ENCODE data around the gene ZNF738. TPM values are rescaled to one million over a fixed set of nuclear protein-coding genes. Genes with fewer than 3 reads are reported as not detected.

ZNF738 gene
- total and polyA plus RNA-seq, 5 donors = 2.3 to 3.2 (median 2.9) TPM

DNA sequence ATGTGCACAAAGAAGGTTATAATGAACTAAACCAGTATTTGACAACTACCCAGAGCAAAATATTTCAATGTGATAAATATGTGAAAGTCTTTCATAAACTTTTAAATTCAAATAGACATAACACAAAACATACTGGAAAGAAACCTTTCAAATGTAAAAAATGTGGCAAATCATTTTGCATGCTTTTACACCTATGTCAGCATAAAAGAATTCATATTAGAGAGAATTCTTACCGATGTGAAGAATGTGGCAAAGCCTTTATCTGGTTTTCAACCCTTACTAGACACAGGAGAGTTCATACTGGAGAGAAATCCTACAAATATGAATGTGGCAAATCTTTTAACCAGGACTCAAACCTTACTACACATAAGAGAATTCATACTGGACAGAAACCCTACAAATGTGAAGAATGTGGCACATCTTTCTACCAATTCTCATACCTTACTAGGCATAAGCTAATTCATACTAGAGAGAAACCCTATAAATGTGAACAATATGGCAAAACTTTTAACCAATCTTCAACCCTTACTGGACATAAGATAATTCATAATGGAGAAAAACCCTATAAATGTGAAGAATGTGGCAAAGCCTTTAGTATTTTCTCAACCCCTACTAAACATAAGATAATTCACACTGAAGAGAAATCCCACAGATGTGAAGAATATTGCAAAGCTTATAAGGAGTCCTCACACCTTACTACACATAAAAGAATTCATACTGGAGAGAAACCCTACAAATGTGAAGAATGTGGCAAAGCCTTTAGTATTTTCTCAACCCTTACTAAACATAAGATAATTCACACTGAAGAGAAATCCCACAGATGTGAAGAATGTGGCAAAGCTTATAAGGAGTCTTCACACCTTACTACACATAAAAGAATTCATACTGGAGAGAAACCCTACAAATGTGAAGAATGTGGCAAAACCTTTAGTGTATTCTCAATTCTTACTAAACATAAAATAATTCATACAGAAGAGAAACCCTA is 64.5 kb downstream of the ZNF738 start:
- H3K4me3 ChIP-seq (ENCODE audit: low read length) = no peak overlapping the region
- ATAC-seq (no peak), DNase-seq (no peak)
- H3K27me3 ChIP-seq (ENCODE audit: control insufficient read depth, insufficient read depth) = no peaks in the 10 kb centered on the region
- H3K9me3 ChIP-seq (ENCODE audit: control insufficient read depth, low read length) = peaks cover 9% of the 10 kb centered on the region
- intact Hi-C loops (cut with DNase I) = no loop called here
- 96% methylated on average over 1 of the region's 1 CpG for WGBS
- H3K27ac ChIP-seq (ENCODE audit: low read length) = no peak overlapping the region
- no peaks in the 10 kb centered on the region for H3K4me1 ChIP-seq (ENCODE audit: control insufficient read depth, insufficient read depth, low read length)

Other genes starting within 250 kb of the ZNF738 start
- gene ZNF431, start 217.0 kb upstream of the ZNF738 start, total RNA-seq = 10 to 100 TPM in 1 of 4 donors, 1 to 10 TPM in 3; 8.0 to 12.5 (median 9.5) TPM
- gene ZNF431, start 217.0 kb upstream of the ZNF738 start, polyA plus RNA-seq = 6.2 TPM
- 10 to 100 TPM in 1 of 4 donors, 1 to 10 TPM in 3; 5.5 to 13.3 (median 6.9) TPM for gene ZNF708, start 29.6 kb upstream of the ZNF738 start, total RNA-seq
- gene ZNF708, start 29.6 kb upstream of the ZNF738 start, polyA plus RNA-seq = 4.2 TPM
- gene ZNF493, start 38.1 kb downstream of the ZNF738 start, total RNA-seq = 10 to 100 TPM; 12.9 to 16.7 (median 13.9) TPM
- 6.3 TPM for gene ZNF493, start 38.1 kb downstream of the ZNF738 start, polyA plus RNA-seq
- gene ZNF429, start 146.6 kb downstream of the ZNF738 start, total RNA-seq = 10 to 100 TPM in 2 of 4 donors, 1 to 10 TPM in 2; 8.5 to 12.0 (median 10.4) TPM
- gene ZNF429, start 146.6 kb downstream of the ZNF738 start, polyA plus RNA-seq = 8.5 TPM

Measured in right cardiac atrium (tissue), 5 donors.